Lower leg skin (tissue), 3 donors: ENCODE data around the gene KIAA1671.

Source experiments
- POLR2A ChIP-seq, 2 donors: fragments of 450-650 bp; IDR thresholded peaks; one replicate each; pipeline ENCODE4 v1.6.1; 2016 to 2017; ENCODE audit warnings: antibody characterized with exemption in 2 of 2, mild to moderate bottlenecking in 1 of 2, moderate library complexity in 1 of 2
- TF ChIP-seq, protein P1 (sequence below), 3 donors: fragments of 450-650 bp; IDR thresholded peaks; one replicate each; pipeline ENCODE4 v1.5.1; 2016; ENCODE audit warnings: antibody characterized with exemption in 3 of 3, mild to moderate bottlenecking in 3 of 3, moderate library complexity in 2 of 3

DNA sequence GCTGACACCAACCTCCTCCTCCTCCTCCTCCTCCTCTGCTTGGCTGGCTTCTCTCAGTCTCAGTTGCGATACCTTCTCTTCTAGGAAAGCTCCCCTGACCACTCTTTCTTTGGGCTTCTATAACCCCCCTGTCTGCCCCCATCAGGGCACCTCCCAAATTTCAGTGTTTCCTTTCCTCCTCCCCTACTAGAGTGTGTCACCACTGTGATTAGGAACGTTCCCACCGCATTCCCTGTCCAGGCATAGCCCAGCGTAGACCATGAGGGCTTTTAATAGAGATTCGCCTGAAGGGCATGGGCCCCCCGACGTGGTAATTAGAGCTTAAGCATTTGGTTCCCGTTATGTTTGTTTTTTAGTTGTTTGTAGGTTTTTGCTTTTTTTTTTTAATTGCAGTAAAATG, 65.5 kb downstream of the KIAA1671 start:
- TF ChIP-seq, protein P1, sequence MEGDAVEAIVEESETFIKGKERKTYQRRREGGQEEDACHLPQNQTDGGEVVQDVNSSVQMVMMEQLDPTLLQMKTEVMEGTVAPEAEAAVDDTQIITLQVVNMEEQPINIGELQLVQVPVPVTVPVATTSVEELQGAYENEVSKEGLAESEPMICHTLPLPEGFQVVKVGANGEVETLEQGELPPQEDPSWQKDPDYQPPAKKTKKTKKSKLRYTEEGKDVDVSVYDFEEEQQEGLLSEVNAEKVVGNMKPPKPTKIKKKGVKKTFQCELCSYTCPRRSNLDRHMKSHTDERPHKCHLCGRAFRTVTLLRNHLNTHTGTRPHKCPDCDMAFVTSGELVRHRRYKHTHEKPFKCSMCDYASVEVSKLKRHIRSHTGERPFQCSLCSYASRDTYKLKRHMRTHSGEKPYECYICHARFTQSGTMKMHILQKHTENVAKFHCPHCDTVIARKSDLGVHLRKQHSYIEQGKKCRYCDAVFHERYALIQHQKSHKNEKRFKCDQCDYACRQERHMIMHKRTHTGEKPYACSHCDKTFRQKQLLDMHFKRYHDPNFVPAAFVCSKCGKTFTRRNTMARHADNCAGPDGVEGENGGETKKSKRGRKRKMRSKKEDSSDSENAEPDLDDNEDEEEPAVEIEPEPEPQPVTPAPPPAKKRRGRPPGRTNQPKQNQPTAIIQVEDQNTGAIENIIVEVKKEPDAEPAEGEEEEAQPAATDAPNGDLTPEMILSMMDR (IDR thresholded peaks at IDR 0.05): no peak
- no peak for TF ChIP-seq POLR2A (IDR thresholded peaks at IDR 0.05)
